Astrocyte (in vitro differentiated cells and primary cell): Measurements from ENCODE around the gene CHN1.

ENCODE experiments used
- EZH2 ChIP-seq: IDR thresholded peaks from 2 replicates; pipeline ENCODE4 v1.6.1; 2012; ENCODE audit warnings: mild to moderate bottlenecking, low read length, inconsistent platforms; ENCODE audit not compliant: insufficient read depth
- TF ChIP-seq, protein P1 (sequence below): IDR thresholded peaks from 2 replicates; pipeline ENCODE4 v1.5.1; 2011; ENCODE audit warnings: low read depth, mild to moderate bottlenecking, inconsistent platforms, low read length, moderate library complexity; ENCODE audit not compliant: insufficient read depth

DNA sequence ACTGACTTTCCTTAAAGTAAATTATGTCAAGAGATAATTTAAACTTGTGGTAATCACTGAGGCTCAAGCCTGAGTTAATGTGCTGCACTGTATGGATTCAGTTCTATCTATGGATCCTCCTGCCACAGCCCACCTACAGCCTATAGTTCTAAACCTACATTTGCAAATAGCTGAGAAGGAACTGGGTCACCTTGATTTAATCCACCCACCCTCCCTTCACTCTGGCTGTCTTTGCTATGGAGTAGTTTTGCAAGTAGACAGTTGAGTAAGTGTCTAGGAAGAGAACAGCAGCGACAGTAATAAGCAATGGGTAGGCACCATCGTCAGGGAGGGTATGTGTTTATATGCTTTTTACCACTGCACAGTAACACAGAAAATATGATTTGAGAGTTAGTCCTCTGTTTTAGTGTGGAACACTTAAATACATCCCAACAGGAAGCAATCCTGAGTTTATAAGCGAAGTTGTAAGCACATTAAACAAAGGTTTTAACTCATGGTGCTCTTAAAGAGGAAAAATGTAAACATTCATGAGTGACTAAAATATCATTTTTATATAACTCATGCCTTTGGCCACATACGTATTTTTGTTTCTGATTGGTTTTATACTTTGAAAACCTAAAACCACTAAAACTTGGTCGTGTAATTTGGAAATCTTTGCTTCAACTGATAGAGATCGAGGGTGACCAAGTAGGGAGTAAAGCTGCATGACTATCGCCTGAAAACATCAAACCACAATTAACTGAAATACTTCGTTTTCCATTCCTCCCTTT lies 204.6 kb downstream of the CHN1 start:
- TF ChIP-seq, protein P1, sequence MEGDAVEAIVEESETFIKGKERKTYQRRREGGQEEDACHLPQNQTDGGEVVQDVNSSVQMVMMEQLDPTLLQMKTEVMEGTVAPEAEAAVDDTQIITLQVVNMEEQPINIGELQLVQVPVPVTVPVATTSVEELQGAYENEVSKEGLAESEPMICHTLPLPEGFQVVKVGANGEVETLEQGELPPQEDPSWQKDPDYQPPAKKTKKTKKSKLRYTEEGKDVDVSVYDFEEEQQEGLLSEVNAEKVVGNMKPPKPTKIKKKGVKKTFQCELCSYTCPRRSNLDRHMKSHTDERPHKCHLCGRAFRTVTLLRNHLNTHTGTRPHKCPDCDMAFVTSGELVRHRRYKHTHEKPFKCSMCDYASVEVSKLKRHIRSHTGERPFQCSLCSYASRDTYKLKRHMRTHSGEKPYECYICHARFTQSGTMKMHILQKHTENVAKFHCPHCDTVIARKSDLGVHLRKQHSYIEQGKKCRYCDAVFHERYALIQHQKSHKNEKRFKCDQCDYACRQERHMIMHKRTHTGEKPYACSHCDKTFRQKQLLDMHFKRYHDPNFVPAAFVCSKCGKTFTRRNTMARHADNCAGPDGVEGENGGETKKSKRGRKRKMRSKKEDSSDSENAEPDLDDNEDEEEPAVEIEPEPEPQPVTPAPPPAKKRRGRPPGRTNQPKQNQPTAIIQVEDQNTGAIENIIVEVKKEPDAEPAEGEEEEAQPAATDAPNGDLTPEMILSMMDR: no peak
- no peak for TF ChIP-seq EZH2
